DMS153 treated with DMSO at 0.1 percent for 48 hours (cell line): ENCODE results near the gene EVA1B.

Source experiments
- DNase-seq: peaks from one replicate; lab custom pipeline; 2025; ENCODE audit not compliant: unreplicated experiment; lab: John Stamatoyannopoulos, UW

The EVA1B gene

GRCh38 chr1:36320767-36321118, 2.7 kb downstream of the EVA1B start:
- no peak for DNase-seq

- DNase-seq = no peak
Measured at GRCh38 chr1:36320291-36320761, 3.1 kb downstream of the EVA1B start.

- no peak for DNase-seq
Measured at GRCh38 chr1:36309397-36309796, 14.0 kb downstream of the EVA1B start.

GRCh38 chr1:36307601-36308330, 15.7 kb downstream of the EVA1B start:
- DNase-seq = no peak

GRCh38 chr1:36306902-36307456, 16.5 kb downstream of the EVA1B start:
- DNase-seq = peak; percentile 98

GRCh38 chr1:36306210-36306901, 17.1 kb downstream of the EVA1B start, which contains the start of gene SH3D21:
Gene SH3D21 (plus strand): TSS chr1:36306368. CDS start chr1:36306421, 53 bp downstream.
- peak; percentile 82 for DNase-seq

GRCh38 chr1:36305915-36306209, 17.6 kb downstream of the EVA1B start:
- no peak for DNase-seq

- DNase-seq = no peak
Measured at GRCh38 chr1:36304970-36305914, 18.2 kb downstream of the EVA1B start.

GRCh38 chr1:36304521-36304920, 18.9 kb downstream of the EVA1B start:
- DNase-seq = no peak

GRCh38 chr1:36303650-36304360, 19.6 kb downstream of the EVA1B start:
- DNase-seq = no peak

GRCh38 chr1:36303244-36303643, 20.2 kb downstream of the EVA1B start:
- no peak for DNase-seq

GRCh38 chr1:36301220-36301619, 22.2 kb downstream of the EVA1B start:
- DNase-seq = no peak

GRCh38 chr1:36300526-36300925, 22.9 kb downstream of the EVA1B start:
- no peak for DNase-seq

GRCh38 chr1:36298640-36299039, 24.8 kb downstream of the EVA1B start:
- DNase-seq = no peak

GRCh38 chr1:36297062-36297461, 26.4 kb downstream of the EVA1B start:
- DNase-seq = no peak

- DNase-seq = no peak
Measured at GRCh38 chr1:36295390-36295789, 28.1 kb downstream of the EVA1B start.

- no peak for DNase-seq
Measured at GRCh38 chr1:36287595-36287994, 35.9 kb downstream of the EVA1B start.

GRCh38 chr1:36286802-36287201, 36.6 kb downstream of the EVA1B start:
- DNase-seq = no peak

- DNase-seq = peak; percentile 86
Measured at GRCh38 chr1:36285443-36286101, 37.9 kb downstream of the EVA1B start.

GRCh38 chr1:36284517-36284916, 38.9 kb downstream of the EVA1B start:
- DNase-seq = no peak
